ENCODE measurements around the gene CDH26. TPM values are rescaled to one million over a fixed set of nuclear protein-coding genes. Genes with fewer than 3 reads are reported as not detected.

CDH26 gene
- total RNA-seq, 1 donor from 2014 or later, result not detected

DNA sequence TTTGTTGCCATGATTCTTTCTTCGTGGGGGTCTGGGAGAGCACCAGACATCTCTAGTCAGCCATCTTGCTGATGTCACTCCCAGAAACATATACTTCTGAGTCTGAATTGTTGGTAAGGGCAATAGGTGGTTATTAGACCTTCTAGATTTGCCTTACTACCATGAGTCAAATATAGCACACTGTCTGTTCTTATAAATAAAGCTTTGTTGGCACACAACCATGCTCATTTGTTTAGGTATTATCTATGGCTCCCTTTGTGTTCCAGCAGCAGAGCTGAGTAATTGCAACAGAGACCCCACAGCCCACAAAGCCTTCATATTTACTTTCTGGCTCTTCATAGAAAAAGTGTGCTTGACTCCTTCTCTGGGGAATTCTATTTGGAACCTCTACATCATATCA, 62.9 kb downstream of the CDH26 start:
- DNase-seq (ENCODE audit: low read depth), result no peak
- no peak for TF ChIP-seq CTCF (conservative IDR thresholded peaks at IDR 0.05; ENCODE audit: low read depth, low read length)

GRCh38 chr20:60022849-60023248, 64.6 kb downstream of the CDH26 start:
- DNase-seq (ENCODE audit: low read depth), result no peak
- H3K4me3 ChIP-seq (ENCODE audit: low read depth, low read length), result no peak overlapping the region
- no peak for TF ChIP-seq CTCF (conservative IDR thresholded peaks at IDR 0.05; ENCODE audit: low read depth, low read length)

More for the DNA sequence above, 62.9 kb downstream of the CDH26 start:
- no peak overlapping the region for H3K4me3 ChIP-seq (ENCODE audit: low read depth, low read length)

- no peak for TF ChIP-seq CTCF (conservative IDR thresholded peaks at IDR 0.05; ENCODE audit: low read depth, low read length)
- no peak overlapping the region for H3K4me3 ChIP-seq (ENCODE audit: low read depth, low read length)
- no peak for DNase-seq (ENCODE audit: low read depth)
Measured at GRCh38 chr20:60024245-60024644, 66.0 kb downstream of the CDH26 start.

DNA sequence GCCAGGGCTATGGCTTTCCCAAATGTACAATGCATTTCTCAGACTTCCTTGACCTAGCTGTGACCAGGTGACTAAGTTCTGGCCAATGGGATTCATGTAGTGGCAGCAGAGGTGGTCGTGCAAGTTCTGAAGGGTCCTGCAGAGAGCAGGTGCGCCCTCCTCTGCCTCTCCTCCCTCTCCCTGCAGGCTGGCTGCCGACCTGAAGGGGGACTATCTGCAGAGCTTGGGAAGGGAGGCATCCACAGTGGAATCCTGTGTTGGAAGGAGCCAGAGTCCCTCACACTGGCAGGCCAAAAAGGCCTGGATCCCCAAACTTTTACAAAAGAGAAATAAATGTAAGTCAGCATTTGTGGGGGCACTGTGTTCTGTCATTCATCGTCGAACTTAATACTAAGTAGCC, 66.6 kb downstream of the CDH26 start:
- TF ChIP-seq CTCF (conservative IDR thresholded peaks at IDR 0.05; ENCODE audit: low read depth, low read length), result no peak

GRCh38 chr20:60026010-60026409, 67.8 kb downstream of the CDH26 start:
- DNase-seq (ENCODE audit: low read depth), result no peak
- no peak overlapping the region for H3K4me3 ChIP-seq (ENCODE audit: low read depth, low read length)
- no peak for TF ChIP-seq CTCF (conservative IDR thresholded peaks at IDR 0.05; ENCODE audit: low read depth, low read length)

More for the DNA sequence above, 66.6 kb downstream of the CDH26 start:
- no peak for DNase-seq (ENCODE audit: low read depth)
- H3K4me3 ChIP-seq (ENCODE audit: low read depth, low read length), result no peak overlapping the region

- no peak overlapping the region for H3K4me3 ChIP-seq (ENCODE audit: low read depth, low read length)
- no peak for TF ChIP-seq CTCF (conservative IDR thresholded peaks at IDR 0.05; ENCODE audit: low read depth, low read length)
- no peak for DNase-seq (ENCODE audit: low read depth)
Measured at GRCh38 chr20:60030471-60030870, 72.2 kb downstream of the CDH26 start.

DNA sequence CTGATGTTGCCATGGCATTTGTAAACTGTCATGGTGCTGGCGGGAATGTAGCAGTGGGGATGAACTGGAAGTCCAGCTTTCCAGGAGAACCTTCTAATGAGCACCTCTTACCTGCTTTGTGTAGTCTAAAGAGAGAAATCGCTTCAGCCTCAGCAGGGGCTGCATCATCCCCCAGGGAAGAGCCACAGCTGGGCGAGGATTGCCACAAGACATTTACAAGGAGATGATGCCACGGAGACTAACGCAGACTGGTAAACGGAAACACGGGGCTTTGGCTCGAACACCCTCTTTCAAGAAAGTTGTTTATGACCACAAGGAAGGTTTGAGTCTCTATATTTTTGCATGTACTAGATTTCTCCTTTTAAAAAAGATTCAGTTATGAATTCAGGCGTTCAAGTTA, 72.9 kb downstream of the CDH26 start:
- TF ChIP-seq CTCF (conservative IDR thresholded peaks at IDR 0.05; ENCODE audit: low read depth, low read length), result no peak
- no peak for DNase-seq (ENCODE audit: low read depth)
- H3K4me3 ChIP-seq (ENCODE audit: low read depth, low read length), result no peak overlapping the region
